ENCODE measurements around the gene EPN1.

Gene EPN1

GRCh38 chr19:55661826-55662225, 13.2 kb upstream of the EPN1 start:
- no peak for DNase-seq

DNA sequence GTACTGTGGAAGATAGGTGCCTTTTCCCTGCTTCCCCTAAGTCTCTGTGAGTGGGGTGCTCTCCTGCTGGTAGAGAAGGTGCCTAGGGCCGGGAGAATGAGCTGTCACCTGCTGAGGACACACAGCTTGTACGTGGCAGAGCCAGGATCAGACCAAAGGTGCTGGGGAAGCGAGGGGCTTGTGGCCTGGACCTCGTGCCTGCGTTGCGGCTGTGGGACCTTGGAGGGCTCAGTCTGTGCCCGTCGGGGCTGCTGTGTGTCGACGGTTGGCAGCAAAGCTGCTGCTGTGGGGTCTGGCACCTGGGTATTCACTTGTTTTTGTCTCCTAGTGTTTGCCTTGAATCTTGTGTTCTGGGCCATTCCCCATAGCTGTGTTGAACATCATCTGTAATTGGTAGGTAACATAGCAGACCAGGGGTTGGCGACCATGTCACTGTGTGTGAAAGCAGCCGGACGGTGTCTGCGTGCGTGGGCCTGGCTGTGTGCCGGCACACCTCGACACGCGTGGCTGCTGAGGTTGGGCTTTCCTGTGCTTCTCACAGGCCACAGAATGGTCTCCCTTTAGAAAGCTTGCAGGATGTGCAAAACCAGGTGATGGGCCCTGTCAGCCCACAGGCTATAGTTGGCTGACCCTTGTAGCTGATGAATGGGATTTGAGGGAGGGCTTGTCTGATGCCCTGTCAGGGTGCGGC, 11.0 kb upstream of the EPN1 start:
- no peak for DNase-seq

DNA sequence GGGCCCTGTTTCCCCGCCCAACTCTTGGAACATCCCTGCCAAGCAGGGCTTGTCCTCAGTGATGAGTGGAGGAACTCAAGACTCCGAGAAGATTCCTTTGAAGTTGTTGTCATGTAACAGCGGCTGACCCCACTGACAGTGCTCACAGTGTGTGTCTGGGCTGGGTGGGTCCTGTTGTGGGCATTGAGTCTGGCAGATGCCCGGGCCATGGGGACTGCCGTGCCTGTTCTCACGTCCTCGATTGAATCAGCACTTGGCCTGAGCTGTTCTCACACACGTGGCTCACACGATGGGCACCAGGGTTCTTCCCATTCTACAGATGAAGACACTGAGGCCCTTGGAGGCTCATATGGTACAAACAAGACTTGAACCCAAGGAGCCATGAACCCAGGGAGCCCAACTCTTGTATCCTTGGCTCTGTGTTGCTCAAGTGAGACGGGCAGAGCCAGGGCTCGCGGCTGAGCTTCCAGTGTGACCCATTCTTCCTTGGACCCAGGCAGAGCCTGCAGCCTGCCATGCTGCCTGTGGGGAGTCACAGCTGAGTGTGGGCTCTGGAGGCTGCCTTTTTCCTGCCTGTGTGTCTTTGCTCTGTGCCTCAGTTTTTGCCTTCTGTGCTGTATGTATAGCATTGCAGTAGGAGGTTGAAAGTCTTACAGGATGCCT, 8.6 kb upstream of the EPN1 start:
- no peak for DNase-seq

DNA sequence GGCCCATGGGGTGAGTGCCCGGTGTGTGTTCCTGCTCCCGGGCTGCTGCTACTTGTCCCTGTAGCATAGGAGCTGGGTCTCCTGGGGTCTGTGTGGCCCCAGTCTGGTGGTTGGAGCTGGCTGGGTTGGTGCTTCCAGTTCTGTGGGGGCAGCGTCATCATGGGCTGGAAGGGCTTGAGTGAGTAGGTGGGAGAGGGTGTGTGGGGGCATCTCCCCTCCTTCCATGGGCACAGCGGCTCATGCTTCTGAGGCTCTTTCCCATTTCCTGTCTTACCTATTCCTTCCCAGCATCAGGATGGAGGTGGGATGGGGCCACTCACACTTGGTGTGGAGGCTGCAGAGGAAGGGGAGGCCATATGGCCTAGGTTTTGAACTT, 8.0 kb upstream of the EPN1 start:
- DNase-seq = no peak

- no peak for DNase-seq
Observed at GRCh38 chr19:55667511-55667910, 7.5 kb upstream of the EPN1 start.

GRCh38 chr19:55667958-55668357, 7.1 kb upstream of the EPN1 start:
- no peak for DNase-seq

DNA sequence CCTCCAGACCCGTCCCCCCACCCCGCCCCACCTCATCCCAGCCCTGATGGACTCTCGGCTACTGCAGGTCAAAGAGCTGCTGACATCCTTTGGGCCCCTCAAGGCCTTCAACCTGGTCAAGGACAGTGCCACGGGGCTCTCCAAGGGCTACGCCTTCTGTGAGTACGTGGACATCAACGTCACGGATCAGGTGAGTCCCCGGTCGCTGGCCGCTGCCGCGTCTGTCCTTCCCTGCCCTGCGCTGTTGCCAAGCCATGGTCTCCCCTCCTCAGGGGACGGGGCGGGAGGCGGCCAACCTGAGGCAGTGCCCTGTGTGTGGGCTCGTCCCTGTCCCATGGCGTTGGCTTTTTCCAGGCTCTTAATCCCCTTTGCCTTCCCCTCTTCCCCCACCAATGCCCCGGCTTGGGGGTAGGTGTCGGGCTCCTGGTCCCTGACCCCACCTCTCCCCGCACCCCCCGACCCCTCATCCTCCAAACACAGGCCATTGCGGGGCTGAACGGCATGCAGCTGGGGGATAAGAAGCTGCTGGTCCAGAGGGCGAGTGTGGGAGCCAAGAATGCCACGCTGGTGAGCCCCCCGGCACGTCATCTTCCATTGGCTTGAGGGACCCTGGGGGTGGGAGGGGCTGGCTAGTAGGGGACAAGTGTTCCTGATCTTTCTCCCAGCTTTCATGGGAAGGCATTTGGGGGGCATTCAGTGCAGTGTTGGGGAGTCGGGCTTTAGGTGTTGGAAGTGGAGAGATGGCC, 6.2 kb upstream of the EPN1 start:
- no peak for DNase-seq

DNA sequence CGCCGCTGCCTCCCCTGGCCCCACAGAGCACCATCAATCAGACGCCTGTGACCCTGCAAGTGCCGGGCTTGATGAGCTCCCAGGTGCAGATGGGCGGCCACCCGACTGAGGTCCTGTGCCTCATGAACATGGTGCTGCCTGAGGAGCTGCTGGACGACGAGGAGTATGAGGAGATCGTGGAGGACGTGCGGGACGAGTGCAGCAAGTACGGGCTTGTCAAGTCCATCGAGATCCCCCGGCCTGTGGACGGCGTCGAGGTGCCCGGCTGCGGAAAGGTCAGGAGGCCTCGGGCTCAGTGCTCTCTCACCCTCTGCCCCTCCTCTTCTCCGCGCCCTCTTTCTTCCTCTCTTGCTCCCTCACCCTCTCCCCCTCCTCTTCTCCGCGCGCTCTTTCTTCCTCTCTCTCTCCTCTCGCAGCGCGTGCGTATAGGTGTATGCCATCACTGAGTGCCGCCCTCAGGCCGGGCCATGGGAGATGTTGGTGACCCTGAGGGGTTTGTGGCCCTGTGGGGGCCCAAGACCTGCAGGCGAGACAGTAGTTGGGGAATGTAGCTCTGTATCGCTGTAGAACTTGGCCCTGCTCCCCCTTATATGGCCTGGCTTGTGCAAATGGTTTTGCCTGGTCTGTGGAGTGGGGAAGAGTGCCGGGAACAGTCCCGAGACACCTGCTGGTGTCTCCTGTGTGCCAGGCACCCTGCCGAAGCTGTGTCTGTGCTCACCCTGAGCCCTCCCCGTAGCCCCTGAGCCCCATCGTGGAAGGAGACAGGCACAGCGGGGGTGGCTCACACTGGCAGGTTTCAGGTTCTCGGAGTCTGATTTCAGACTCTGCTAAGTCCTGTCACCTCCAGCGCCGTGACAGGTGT, 5.4 kb upstream of the EPN1 start:
- no peak for DNase-seq

GRCh38 chr19:55670280-55671053, 4.6 kb upstream of the EPN1 start:
- peak; percentile 44 for DNase-seq

- DNase-seq = no peak
Observed at GRCh38 chr19:55671054-55671378, 4.0 kb upstream of the EPN1 start.

DNA sequence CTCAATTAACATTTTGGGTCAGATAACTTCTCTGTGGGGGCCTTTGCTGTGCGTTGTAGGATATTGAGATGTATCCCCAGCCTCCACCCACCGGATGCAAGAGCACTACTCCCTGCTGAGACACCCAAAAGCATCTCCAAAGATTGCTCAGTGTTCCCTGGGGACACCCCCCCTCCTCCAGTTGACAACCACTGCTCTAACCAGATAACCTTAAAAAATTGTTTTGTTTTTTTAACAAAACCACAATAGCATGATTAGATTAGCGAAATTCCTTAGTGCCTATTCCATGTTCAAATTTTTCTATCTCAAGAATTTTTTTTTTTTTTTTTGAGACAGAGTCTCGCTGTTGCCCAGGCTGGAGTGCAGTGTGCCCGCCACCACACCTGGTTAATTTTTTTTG, 2.6 kb upstream of the EPN1 start:
- no peak for DNase-seq

GRCh38 chr19:55673465-55673864, 1.6 kb upstream of the EPN1 start:
- peak; percentile 27 for DNase-seq

DNA sequence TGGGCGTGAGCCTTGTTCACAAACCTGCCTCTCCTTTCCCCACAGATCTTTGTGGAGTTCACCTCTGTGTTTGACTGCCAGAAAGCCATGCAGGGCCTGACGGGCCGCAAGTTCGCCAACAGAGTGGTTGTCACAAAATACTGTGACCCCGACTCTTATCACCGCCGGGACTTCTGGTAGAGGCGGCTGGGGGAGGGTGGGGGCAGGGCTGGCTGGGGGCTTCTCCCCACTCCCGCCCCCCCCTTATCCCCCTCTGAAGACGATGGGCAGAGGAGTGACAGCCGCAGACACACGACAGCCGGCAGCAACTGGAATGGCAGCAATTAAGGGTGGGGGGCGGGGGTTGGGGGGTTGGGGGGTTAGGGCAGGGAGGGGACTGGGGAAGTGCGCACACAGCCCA, 1.1 kb upstream of the EPN1 start:
- DNase-seq = no peak

DNA sequence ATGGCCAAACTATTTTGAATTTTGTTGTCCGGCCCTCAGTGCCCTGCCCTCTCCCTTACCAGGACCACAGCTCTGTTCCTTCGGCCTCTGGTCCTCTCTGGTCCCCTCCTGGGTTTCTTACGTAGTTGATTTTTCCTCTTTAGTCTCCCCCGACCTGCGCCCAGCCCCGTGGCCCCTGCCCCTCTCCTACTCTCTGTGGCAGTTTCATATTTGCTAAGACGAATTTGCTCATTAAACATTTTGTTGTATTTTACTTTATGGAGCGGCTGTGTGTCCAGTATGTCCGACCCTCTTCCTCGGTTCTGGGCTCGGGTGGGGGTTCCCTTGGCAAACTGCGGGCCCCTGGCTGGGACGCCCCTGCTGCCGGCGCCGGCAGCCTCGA, 576 bp upstream of the EPN1 start:
- DNase-seq = no peak

DNA sequence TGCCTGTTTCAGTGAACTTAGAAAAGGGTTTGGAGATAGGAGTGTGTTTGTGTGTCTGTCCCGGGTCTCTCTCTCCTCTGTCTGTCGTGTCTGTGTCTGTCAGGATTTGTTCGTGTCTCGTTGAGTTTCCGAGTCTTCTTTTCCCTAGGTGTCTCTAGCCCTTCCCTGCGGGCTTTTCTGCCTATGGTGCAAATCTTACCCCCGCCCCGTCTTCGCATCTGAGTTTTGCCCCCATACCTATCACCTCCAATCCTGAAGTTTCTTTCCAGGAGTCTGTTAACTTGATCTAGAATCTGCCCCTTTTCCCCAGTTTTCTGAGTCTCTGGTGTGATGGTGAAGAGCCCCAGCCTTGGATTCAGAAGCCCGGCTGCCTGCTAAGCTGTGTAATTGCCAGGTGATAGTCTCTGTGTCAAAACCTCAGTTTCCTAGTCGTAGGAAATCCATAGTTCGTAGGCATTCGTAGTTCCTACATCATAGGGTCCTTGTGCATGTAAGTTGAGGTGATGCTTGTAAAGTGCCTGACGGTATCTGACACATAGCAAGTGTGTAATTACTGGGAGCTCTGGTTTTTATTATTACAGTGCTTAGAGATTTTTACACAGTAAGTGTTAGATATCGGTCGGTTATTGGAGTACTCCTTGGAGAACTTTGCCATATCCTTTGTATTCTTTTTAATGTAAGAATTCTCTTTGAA, 782 bp downstream of the EPN1 start:
- DNase-seq = no peak

GRCh38 chr19:55676383-55676782, 1.4 kb downstream of the EPN1 start:
- DNase-seq = peak; percentile 11

- DNase-seq = no peak
Observed at GRCh38 chr19:55676889-55677505, 2.0 kb downstream of the EPN1 start.

DNA sequence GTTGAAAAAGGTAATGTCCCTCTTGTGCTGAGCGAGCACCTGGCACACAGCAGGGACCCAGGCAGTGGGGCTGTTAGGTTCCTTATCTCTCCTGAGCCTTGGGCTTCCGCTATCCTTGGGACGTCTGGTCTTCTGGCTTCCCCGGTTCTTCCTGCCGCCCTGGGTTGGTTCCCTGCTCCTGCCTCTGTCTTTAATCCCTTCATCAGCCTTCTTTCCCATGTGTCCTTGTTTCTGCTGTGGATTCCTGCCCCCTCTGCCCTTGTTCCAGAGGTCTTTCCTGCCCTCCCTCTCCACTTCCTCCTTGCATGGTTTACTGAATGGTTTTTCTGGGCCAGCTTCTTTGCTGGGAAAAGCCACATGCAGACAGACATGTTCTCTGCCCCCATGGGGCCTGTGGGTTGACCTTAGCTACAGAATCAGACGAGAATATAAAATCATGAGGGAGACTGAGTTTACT, 2.6 kb downstream of the EPN1 start:
- DNase-seq = no peak

DNA sequence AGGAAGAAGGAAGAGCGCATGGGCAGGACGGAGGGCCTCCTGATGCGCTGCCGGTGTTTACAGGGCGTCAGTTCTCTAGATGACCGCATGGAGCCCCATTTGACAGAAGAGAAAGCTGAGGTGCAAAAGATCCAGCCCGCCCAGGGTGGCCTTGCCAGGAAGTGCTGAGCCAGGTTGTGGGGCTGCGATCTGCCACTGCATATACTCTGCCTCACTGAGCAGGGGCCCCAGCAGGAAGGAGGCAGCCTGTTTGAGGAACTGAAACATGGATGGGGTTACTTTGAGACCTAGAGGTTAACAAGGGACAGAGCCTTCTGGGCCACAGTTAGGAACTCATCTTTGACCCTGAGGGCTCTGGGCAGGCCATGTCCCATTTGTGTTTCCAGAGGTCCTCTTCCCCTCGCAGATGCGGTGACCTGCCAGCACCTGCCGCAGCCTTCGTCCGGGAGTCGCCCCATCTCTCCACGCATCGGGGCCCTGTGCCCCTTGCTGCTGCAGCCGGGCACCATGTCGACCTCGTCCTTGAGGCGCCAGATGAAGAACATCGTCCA, 3.2 kb downstream of the EPN1 start:
- DNase-seq = no peak

- DNase-seq = no peak
Observed at GRCh38 chr19:55679343-55680257, 4.6 kb downstream of the EPN1 start.
